Osteoblast (primary cell): ENCODE measurements around the gene MMS19. TPM values are rescaled to one million over a fixed set of nuclear protein-coding genes. Genes with fewer than 3 reads are reported as not detected.

Experiments used
- DNase-seq: peaks from one replicate; pipeline ENCODE4 v3.0.0; 2011; ENCODE audit warnings: low spot score, mixed read lengths; ENCODE audit not compliant: insufficient read length; ENCODE audit errors: missing footprints
- H2AFZ ChIP-seq: 2 replicates; pipeline ENCODE4 v1.6.0; 2011; ENCODE audit warnings: mild to moderate bottlenecking, low read length
- H3K27ac ChIP-seq: 2 replicates; pipeline ENCODE4 v1.5.1; 2011; ENCODE audit warnings: mild to moderate bottlenecking, low read depth, low read length, moderate library complexity
- H3K27me3 ChIP-seq: 2 replicates; pipeline ENCODE4 v1.6.0; 2012; ENCODE audit warnings: mild to moderate bottlenecking, control low read depth, inconsistent platforms, low read length, moderate library complexity; ENCODE audit not compliant: insufficient read depth
- H3K36me3 ChIP-seq: 2 replicates; pipeline ENCODE4 v1.5.1; 2011; ENCODE audit warnings: mild to moderate bottlenecking, low read length, control low read depth, moderate library complexity; ENCODE audit not compliant: insufficient read depth
- H3K4me1 ChIP-seq: 2 replicates; pipeline ENCODE4 v1.5.1; 2011; ENCODE audit warnings: mild to moderate bottlenecking, low read length, control low read depth, moderate library complexity; ENCODE audit not compliant: insufficient read depth
- H3K4me2 ChIP-seq: 2 replicates; pipeline ENCODE4 v1.6.0; 2011; ENCODE audit warnings: mild to moderate bottlenecking, low read length; ENCODE audit not compliant: insufficient read depth
- H3K4me3 ChIP-seq: fragments of 200-600 bp; sonication (generic); 3 replicates; pipeline ENCODE4 v1.5.1; 2012; ENCODE audit warnings: mild to moderate bottlenecking, low read length, inconsistent platforms; ENCODE audit not compliant: insufficient read depth
- H3K79me2 ChIP-seq: 2 replicates; pipeline ENCODE4 v1.6.0; 2012; ENCODE audit warnings: mild to moderate bottlenecking, low read length, control low read depth, inconsistent platforms; ENCODE audit not compliant: insufficient read depth
- H3K9me3 ChIP-seq: 2 replicates; pipeline ENCODE4 v1.5.1; 2011; ENCODE audit warnings: low read depth, low read length, control low read depth
- H4K20me1 ChIP-seq: 2 replicates; pipeline ENCODE4 v1.6.0; 2012; ENCODE audit warnings: mild to moderate bottlenecking, low read length, control low read depth; ENCODE audit not compliant: insufficient read depth
- total RNA-seq: library from RNA; depleted of rRNA; stranded (reverse); fragments of >200 nt; gene quantifications from 2 replicates; pipeline ENCODE4 v1.2.3, GENCODE V29; 2012
- TF ChIP-seq, protein P1 (sequence below): IDR thresholded peaks from 2 replicates; pipeline ENCODE4 v1.5.1; 2011; ENCODE audit warnings: mild to moderate bottlenecking, low read depth, low read length, moderate library complexity; ENCODE audit errors: extremely low read depth

MMS19 gene
- total RNA-seq, 1 donor = 63.0 TPM

DNA sequence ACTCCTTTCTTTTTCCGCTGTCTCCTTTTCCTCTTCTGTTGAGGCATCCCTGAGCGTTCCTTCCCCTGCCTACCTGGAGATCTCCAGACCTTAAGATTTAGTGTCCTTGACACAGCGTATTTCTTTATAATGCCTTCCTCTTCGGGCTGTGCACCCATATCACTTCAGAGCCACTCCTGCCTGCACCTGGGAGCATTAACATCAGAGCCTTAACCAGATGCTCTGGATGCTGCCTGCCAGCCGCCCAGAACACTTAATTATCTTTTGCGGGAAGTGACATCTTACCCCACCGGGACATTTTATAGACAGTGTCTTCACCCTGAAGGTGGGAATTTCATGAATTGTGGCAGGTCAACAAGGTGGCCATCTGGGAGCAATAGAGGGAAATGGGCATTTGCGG lies 24.7 kb upstream of the MMS19 start:
- H3K36me3 ChIP-seq = no peaks in the 10 kb centered on the region
- H3K4me1 ChIP-seq = peaks cover 15% of the 10 kb centered on the region
- DNase-seq = peak; percentile 54
- H2AFZ ChIP-seq = no peak overlapping the region
- no peaks in the 10 kb centered on the region for H3K9me3 ChIP-seq
- no peak overlapping the region for H3K27ac ChIP-seq
- H3K4me3 ChIP-seq = no peak overlapping the region
- H3K4me2 ChIP-seq = no peak overlapping the region
- H3K79me2 ChIP-seq = peaks cover 78% of the 10 kb centered on the region
- peaks cover 74% of the 10 kb centered on the region for H4K20me1 ChIP-seq
- TF ChIP-seq, protein P1, sequence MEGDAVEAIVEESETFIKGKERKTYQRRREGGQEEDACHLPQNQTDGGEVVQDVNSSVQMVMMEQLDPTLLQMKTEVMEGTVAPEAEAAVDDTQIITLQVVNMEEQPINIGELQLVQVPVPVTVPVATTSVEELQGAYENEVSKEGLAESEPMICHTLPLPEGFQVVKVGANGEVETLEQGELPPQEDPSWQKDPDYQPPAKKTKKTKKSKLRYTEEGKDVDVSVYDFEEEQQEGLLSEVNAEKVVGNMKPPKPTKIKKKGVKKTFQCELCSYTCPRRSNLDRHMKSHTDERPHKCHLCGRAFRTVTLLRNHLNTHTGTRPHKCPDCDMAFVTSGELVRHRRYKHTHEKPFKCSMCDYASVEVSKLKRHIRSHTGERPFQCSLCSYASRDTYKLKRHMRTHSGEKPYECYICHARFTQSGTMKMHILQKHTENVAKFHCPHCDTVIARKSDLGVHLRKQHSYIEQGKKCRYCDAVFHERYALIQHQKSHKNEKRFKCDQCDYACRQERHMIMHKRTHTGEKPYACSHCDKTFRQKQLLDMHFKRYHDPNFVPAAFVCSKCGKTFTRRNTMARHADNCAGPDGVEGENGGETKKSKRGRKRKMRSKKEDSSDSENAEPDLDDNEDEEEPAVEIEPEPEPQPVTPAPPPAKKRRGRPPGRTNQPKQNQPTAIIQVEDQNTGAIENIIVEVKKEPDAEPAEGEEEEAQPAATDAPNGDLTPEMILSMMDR = no peak
- no peaks in the 10 kb centered on the region for H3K27me3 ChIP-seq

DNA sequence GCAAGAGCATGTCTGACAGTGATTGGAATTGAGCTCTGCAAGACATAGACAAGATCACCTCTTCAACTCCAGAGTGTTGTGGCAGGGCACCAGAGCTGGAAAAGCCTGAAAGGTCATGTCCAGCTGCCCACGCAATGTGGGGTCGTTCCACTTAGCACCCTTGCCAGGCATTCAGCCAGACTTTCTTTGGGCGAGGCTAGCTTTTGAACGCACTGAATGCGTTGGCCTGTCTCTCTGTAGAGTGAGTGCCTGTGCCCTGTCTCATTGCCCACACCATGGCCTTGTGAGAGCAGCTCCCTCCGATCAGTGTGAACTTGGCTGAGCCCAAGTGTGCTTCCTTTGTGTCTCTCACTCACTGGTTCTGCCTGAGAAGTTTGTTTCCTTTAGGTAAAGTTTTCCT lies 23.8 kb upstream of the MMS19 start:
- no peak overlapping the region for H3K4me3 ChIP-seq
- peaks cover 87% of the 10 kb centered on the region for H3K79me2 ChIP-seq
- H3K4me2 ChIP-seq = no peak overlapping the region
- TF ChIP-seq, protein P1 = no peak
- peaks cover 83% of the 10 kb centered on the region for H4K20me1 ChIP-seq
- H3K36me3 ChIP-seq = no peaks in the 10 kb centered on the region
- H3K27ac ChIP-seq = no peak overlapping the region
- H3K27me3 ChIP-seq = no peaks in the 10 kb centered on the region
- no peak overlapping the region for H2AFZ ChIP-seq
- peaks cover 15% of the 10 kb centered on the region for H3K4me1 ChIP-seq
- no peak for DNase-seq
- no peaks in the 10 kb centered on the region for H3K9me3 ChIP-seq

DNA sequence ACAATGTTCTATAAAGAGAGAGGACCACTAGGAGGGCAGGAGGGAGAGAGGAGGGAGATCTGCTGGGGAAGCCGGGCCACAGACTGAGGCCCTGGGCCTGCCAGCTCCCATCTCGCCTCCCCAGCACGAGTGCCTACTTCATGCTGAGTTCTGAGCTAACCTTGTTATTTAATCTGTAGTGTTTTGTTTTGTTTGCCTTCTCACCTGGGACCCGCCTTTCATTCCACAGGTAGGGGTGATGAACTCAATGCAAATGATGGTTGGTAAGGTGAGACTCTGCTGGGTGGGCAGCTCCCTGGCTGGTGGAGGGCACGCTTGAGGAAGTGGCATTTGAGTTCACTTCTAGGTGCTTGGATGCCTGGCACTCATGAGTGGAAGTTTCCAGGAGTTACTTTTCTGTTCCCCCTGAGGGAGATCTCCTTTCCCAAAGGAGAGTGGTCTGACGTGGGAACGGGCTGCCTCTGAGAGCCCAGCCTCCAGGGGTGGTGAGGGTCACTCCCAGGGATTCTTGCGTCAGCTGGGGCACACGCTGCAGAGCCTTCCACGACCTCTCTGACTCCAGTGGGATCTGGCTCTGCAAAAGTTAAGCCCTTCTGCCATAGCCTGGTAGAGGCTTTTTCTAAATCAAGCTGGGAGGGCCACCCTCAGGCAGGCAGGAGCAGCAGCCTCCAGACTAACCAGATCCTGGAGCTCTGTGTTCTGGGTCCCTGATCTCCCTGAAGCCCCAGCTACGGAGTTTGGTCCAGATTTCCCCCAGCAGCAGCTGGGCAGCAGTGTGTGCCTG lies 22.9 kb upstream of the MMS19 start:
- no peak for DNase-seq
- H3K36me3 ChIP-seq = no peaks in the 10 kb centered on the region
- H3K27ac ChIP-seq = no peak overlapping the region
- peaks cover 88% of the 10 kb centered on the region for H4K20me1 ChIP-seq
- TF ChIP-seq, protein P1 = no peak
- no peak overlapping the region for H3K4me2 ChIP-seq
- peaks cover 93% of the 10 kb centered on the region for H3K79me2 ChIP-seq
- H2AFZ ChIP-seq = no peak overlapping the region
- H3K9me3 ChIP-seq = no peaks in the 10 kb centered on the region
- H3K27me3 ChIP-seq = no peaks in the 10 kb centered on the region
- peaks cover 15% of the 10 kb centered on the region for H3K4me1 ChIP-seq
- no peak overlapping the region for H3K4me3 ChIP-seq

DNA sequence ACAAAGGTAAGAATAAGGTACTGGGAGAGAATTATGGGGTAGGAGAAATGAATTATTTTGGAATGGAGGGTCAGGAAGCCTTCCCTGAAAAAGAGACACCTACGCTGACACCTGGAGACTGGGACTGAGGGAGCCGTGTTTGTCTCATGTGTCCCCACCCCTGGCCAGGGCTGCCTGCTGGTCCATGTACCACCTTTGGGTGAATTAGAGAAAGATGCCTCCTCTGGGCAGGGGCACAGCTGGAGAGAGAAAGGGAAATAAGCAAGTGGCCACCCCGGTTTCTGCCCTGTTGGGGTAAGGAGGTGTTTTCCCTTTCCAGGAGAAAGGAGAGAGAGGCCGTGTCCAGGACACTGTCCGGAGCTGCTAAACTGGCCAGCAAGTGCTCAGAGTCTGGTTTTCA lies 22.3 kb upstream of the MMS19 start:
- Histone ChIP-seq H3K27ac (no peak overlapping the region), H4K20me1 (peaks cover 92% of the 10 kb centered on the region), H3K79me2 (peaks cover 96% of the 10 kb centered on the region), H2AFZ (no peak overlapping the region), H3K9me3 (no peaks in the 10 kb centered on the region), H3K4me1 (peaks cover 15% of the 10 kb centered on the region), H3K4me3 (no peak overlapping the region), H3K4me2 (no peak overlapping the region), H3K36me3 (no peaks in the 10 kb centered on the region), H3K27me3 (no peaks in the 10 kb centered on the region)
- TF ChIP-seq, protein P1 = no peak
- DNase-seq = no peak
